Measurements from ENCODE around the gene STING1. TPM values are rescaled to one million over a fixed set of nuclear protein-coding genes. Genes with fewer than 3 reads are reported as not detected.

The STING1 gene
- total and polyA plus RNA-seq, 2 of the 8 experiments (the other 6 are each of a cell fraction or from before 2014, with no cell fraction given): 0.26 to 0.47 TPM

DNA sequence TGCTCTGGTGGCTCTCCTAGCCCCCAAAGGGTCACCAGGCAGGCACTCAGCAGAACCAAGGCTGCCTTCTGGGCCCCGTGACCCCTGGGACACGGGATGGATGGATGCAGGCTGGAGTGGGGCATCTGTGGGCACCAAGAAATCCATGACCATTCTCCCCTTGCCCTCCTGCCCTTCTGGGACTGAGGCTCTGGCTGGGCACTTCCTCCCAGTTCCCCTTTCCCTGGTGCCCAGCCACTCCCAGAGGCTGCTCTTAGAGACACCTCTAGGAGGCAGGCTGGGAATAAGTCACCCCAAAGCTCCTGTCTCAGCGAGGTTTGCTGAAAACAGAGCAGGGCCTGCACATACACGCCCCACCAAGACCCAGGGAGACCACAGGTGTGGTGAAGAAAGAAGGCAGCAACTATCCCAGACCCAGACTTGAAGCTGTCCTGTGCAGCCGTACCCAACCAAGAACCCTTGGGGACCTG, 943 bp downstream of the STING1 start:
- H4K20me1 ChIP-seq (replicated peaks in 1 of 2; ENCODE audit: control insufficient read depth in 1 of 2, insufficient read depth in 2 of 2, low read length in 2 of 2): no peaks in the 10 kb centered on the region
- peak overlapping the region; percentile 48 for H3K18ac ChIP-seq (ENCODE audit: extremely low read depth, low read length)
- no peak overlapping the region for H4K91ac ChIP-seq (replicated peaks; ENCODE audit: insufficient read length, low read length)
- CTCF ChIA-PET (ENCODE audit: partially characterized antibody): interaction anchor here (0.6 to 5.3 kb wide), 15 partner anchors 9 to 88 kb away, joined by 3 to 38 read pairs (median 5); partner anchors contain the start of genes ECSCR and SMIM33
- no peak overlapping the region for H3K4ac ChIP-seq (replicated peaks; ENCODE audit: insufficient read length, low read depth, low read length)
- H3K9me3 ChIP-seq (ENCODE audit: insufficient read depth in 2 of 2, low read depth in 1 of 2, low read length in 1 of 2): no peaks in the 10 kb centered on the region
- DNase-seq (ENCODE audit: low read depth in 1 of 2, low spot score in 2 of 2) (no peak), FAIRE-seq (no peak)
- H2BK120ac ChIP-seq (replicated peaks; ENCODE audit: low read depth, low read length): no peak overlapping the region
- TF ChIP-seq RAD21 (IDR thresholded peaks at IDR 0.05 in 1 of 2, conservative IDR thresholded peaks at IDR 0.05 in 1 of 2; ENCODE audit: low read depth in 2 of 2, low read length in 2 of 2) (peak; percentile 21 to 37; a peak in 2 of 4 replicates), CREB1 (IDR thresholded peaks at IDR 0.05) (no peak), CTBP2 (IDR thresholded peaks at IDR 0.05; ENCODE audit: borderline replicate concordance, insufficient read depth, insufficient read length, low read length) (no peak), GABPA (IDR thresholded peaks at IDR 0.05; ENCODE audit: borderline replicate concordance, insufficient read depth, low read length) (no peak)
- TF ChIP-seq, protein P1, sequence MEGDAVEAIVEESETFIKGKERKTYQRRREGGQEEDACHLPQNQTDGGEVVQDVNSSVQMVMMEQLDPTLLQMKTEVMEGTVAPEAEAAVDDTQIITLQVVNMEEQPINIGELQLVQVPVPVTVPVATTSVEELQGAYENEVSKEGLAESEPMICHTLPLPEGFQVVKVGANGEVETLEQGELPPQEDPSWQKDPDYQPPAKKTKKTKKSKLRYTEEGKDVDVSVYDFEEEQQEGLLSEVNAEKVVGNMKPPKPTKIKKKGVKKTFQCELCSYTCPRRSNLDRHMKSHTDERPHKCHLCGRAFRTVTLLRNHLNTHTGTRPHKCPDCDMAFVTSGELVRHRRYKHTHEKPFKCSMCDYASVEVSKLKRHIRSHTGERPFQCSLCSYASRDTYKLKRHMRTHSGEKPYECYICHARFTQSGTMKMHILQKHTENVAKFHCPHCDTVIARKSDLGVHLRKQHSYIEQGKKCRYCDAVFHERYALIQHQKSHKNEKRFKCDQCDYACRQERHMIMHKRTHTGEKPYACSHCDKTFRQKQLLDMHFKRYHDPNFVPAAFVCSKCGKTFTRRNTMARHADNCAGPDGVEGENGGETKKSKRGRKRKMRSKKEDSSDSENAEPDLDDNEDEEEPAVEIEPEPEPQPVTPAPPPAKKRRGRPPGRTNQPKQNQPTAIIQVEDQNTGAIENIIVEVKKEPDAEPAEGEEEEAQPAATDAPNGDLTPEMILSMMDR (IDR thresholded peaks at IDR 0.05; ENCODE audit: control extremely low read depth in 1 of 3, insufficient read depth in 1 of 3, low read depth in 1 of 3, low read length in 3 of 3): peak in 2 of 3 experiments; percentile 9 to 35; a peak in 2 of 4 replicates
- no peak overlapping the region for H3K14ac ChIP-seq (ENCODE audit: insufficient read length)
- H4K5ac ChIP-seq (ENCODE audit: insufficient read length, low read depth, low read length): no peak overlapping the region
- no peak overlapping the region for H4K8ac ChIP-seq (ENCODE audit: extremely low read depth, insufficient read depth, low read length)
- no peak overlapping the region for H2BK12ac ChIP-seq (ENCODE audit: low read depth, low read length)
- POLR2A ChIA-PET (ENCODE audit: partially characterized antibody): interaction anchor here (0.6 to 1.4 kb wide), 5 partner anchors 19 to 205 kb away, joined by 3 to 4 read pairs (median 3); partner anchors contain the start of gene ECSCR
- 82% methylated on average over 5 of the region's 5 CpGs; no CpG with 5 or more reads in 1 of the 2 experiments for WGBS, 2 experiments (ENCODE audit: extremely low coverage in 1 of 2, insufficient coverage in 1 of 2, insufficient read length in 1 of 2, insufficient replicate concordance in 2 of 2, low coverage in 1 of 2, low lambda C conversion rate in 2 of 2, missing lambda C conversion rate in 1 of 2)
- no peaks in the 10 kb centered on the region for H3K27me3 ChIP-seq (replicated peaks in 1 of 4; ENCODE audit: control insufficient read depth in 3 of 4, extremely low read depth in 1 of 4, insufficient read depth in 3 of 4, low read length in 3 of 4)
- no peaks in the 10 kb centered on the region for H3K36me3 ChIP-seq (ENCODE audit: control insufficient read depth in 2 of 4, insufficient read depth in 4 of 4, low read length in 3 of 4)
- H2AK5ac ChIP-seq (ENCODE audit: low read depth, low read length): no peak overlapping the region
- H3K79me1 ChIP-seq (ENCODE audit: low read depth, low read length): no peaks in the 10 kb centered on the region
- no peak overlapping the region for H2BK20ac ChIP-seq (ENCODE audit: low read length)
- H3K9ac ChIP-seq (replicated peaks in 1 of 4; ENCODE audit: extremely low read depth in 1 of 4, low read depth in 3 of 4, low read length in 3 of 4): no peak overlapping the region
- no peak overlapping the region for H3K27ac ChIP-seq (ENCODE audit: low read depth, low read length)
- no peak overlapping the region for H3K56ac ChIP-seq (replicated peaks; ENCODE audit: insufficient read length, low read depth, low read length)
- no peak overlapping the region for H2BK15ac ChIP-seq (ENCODE audit: low read length)
- H2AFZ ChIP-seq (ENCODE audit: low read length): 0 out of 2 replicates have a peak overlapping the region, but pooled peaks have one; percentile 74
- no peak overlapping the region for H3K4me3 ChIP-seq (ENCODE audit: extremely low read depth in 1 of 4, insufficient read depth in 2 of 4, low read depth in 3 of 4, low read length in 4 of 4)
- H2BK5ac ChIP-seq (ENCODE audit: low read depth, low read length): peak overlapping the region; percentile 66; the same call in 1 of the 2 replicates
- H3K4me2 ChIP-seq (ENCODE audit: insufficient read depth in 1 of 2, low read depth in 2 of 2, low read length in 2 of 2): no peak overlapping the region
- peaks cover 0 to 10% (median 5%) of the 10 kb centered on the region in 4 experiments; a peak in 5 of 7 replicates for H3K4me1 ChIP-seq (replicated peaks in 1 of 4; ENCODE audit: control insufficient read depth in 3 of 4, insufficient read depth in 4 of 4, low read length in 3 of 4)
- H3K23ac ChIP-seq (ENCODE audit: insufficient read length): no peak overlapping the region
- H3K79me2 ChIP-seq (ENCODE audit: control insufficient read depth in 1 of 2, insufficient read depth in 2 of 2, low read length in 2 of 2): no peaks in the 10 kb centered on the region
- H3K23me2 ChIP-seq (ENCODE audit: low read depth, low read length): no peaks in the 10 kb centered on the region; the same call in 1 of the 2 replicates
